ENCODE results near the gene CEP97.

The CEP97 gene

GRCh38 chr3:101816215-101817149 lies 92.1 kb downstream of the CEP97 start:
- DNase-seq (ENCODE audit: low read depth): no peak

- no peak for DNase-seq (ENCODE audit: low read depth)
Observed at GRCh38 chr3:101817992-101818391, 93.6 kb downstream of the CEP97 start.

- DNase-seq (ENCODE audit: low read depth): no peak
Observed at GRCh38 chr3:101819649-101820206, 95.3 kb downstream of the CEP97 start.
